ENCODE measurements around the gene CUEDC1. TPM values are rescaled to one million over a fixed set of nuclear protein-coding genes. Genes with fewer than 3 reads are reported as not detected.

Gene CUEDC1
- total and polyA plus RNA-seq, 4 donors: 19.7 to 55.7 (median 29.2) TPM

DNA sequence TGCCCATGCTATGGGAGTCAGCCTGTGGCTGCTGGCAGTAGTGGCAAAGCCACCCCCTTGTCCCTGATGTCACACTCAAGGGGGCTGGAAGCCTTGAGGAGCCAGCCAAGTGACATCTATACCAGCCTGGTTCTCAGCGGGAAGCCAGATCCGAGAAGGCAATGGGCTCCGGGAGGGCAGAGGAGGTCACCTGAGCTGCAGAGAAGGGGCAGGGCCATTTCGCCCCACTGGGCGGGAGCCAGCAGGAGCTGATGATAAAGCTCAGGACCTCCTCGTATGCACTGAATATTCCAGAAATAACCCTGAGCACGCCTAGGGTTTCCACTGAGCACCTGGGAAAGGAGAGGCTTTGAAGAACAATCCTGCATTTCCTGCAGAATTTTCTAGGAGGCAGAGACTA, 124.3 kb downstream of the CUEDC1 start:
- no peak for ATAC-seq (ENCODE audit: insufficient read depth, low FRiP score)
- WGBS, 2 donors: 92 to 96% methylated on average over 7 of the region's 7 CpGs
- no peak overlapping the region for H3K27ac ChIP-seq (ENCODE audit: low read depth in 1 of 2, low read length in 1 of 2)

GRCh38 chr17:57823469-57824401, 131.5 kb downstream of the CUEDC1 start:
- TF ChIP-seq, protein P1, sequence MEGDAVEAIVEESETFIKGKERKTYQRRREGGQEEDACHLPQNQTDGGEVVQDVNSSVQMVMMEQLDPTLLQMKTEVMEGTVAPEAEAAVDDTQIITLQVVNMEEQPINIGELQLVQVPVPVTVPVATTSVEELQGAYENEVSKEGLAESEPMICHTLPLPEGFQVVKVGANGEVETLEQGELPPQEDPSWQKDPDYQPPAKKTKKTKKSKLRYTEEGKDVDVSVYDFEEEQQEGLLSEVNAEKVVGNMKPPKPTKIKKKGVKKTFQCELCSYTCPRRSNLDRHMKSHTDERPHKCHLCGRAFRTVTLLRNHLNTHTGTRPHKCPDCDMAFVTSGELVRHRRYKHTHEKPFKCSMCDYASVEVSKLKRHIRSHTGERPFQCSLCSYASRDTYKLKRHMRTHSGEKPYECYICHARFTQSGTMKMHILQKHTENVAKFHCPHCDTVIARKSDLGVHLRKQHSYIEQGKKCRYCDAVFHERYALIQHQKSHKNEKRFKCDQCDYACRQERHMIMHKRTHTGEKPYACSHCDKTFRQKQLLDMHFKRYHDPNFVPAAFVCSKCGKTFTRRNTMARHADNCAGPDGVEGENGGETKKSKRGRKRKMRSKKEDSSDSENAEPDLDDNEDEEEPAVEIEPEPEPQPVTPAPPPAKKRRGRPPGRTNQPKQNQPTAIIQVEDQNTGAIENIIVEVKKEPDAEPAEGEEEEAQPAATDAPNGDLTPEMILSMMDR (IDR thresholded peaks at IDR 0.05; ENCODE audit: control extremely low read depth, extremely low read depth): no peak
- Histone ChIP-seq H3K4me1 (ENCODE audit: control insufficient read depth in 5 of 5, insufficient read depth in 5 of 5, low read length in 5 of 5) (peaks cover 0 to 13% (median 8%) of the 10 kb centered on the region in 5 donors), H3K27me3 (ENCODE audit: control insufficient read depth in 3 of 3, insufficient read depth in 3 of 3, low read length in 2 of 3) (no peaks in the 10 kb centered on the region), H3K9me3 (ENCODE audit: control insufficient read depth in 4 of 4, insufficient read depth in 3 of 4, low read length in 3 of 4) (no peaks in the 10 kb centered on the region), H3K27ac (ENCODE audit: low read depth in 1 of 2, low read length in 1 of 2) (no peak overlapping the region), H3K36me3 (ENCODE audit: control insufficient read depth in 4 of 4, insufficient read depth in 4 of 4, low read length in 4 of 4) (no peaks in the 10 kb centered on the region), H3K4me3 (no peak overlapping the region), H3K9ac (ENCODE audit: insufficient read depth in 1 of 2, low read length in 2 of 2) (no peak overlapping the region)
- WGBS, 2 donors: 62 to 66% methylated on average over 15 of the region's 15 CpGs
- DNase-seq (peak in 2 of 3 donors; percentile 35 to 54), ATAC-seq (ENCODE audit: insufficient read depth, low FRiP score) (peak; percentile 27)

More for the DNA sequence above, 124.3 kb downstream of the CUEDC1 start:
- TF ChIP-seq, protein P1 (IDR thresholded peaks at IDR 0.05; ENCODE audit: control extremely low read depth, extremely low read depth): no peak
- H3K27me3 ChIP-seq (ENCODE audit: control insufficient read depth in 3 of 3, insufficient read depth in 3 of 3, low read length in 2 of 3): no peaks in the 10 kb centered on the region
- H3K36me3 ChIP-seq (ENCODE audit: control insufficient read depth in 4 of 4, insufficient read depth in 4 of 4, low read length in 4 of 4): no peaks in the 10 kb centered on the region
- no peak overlapping the region for H3K4me3 ChIP-seq
- peaks cover 0 to 6% (median 5%) of the 10 kb centered on the region in 5 donors for H3K4me1 ChIP-seq (ENCODE audit: control insufficient read depth in 5 of 5, insufficient read depth in 5 of 5, low read length in 5 of 5)
- no peak overlapping the region for H3K9ac ChIP-seq (ENCODE audit: insufficient read depth in 1 of 2, low read length in 2 of 2)
- no peak for DNase-seq
- no peaks in the 10 kb centered on the region for H3K9me3 ChIP-seq (ENCODE audit: control insufficient read depth in 4 of 4, insufficient read depth in 3 of 4, low read length in 3 of 4)

GRCh38 chr17:57819867-57820266, 135.3 kb downstream of the CUEDC1 start:
- Histone ChIP-seq H3K27me3 (ENCODE audit: control insufficient read depth in 3 of 3, insufficient read depth in 3 of 3, low read length in 2 of 3) (no peaks in the 10 kb centered on the region), H3K27ac (ENCODE audit: low read depth in 1 of 2, low read length in 1 of 2) (no peak overlapping the region), H3K36me3 (ENCODE audit: control insufficient read depth in 4 of 4, insufficient read depth in 4 of 4, low read length in 4 of 4) (no peaks in the 10 kb centered on the region), H3K9ac (ENCODE audit: insufficient read depth in 1 of 2, low read length in 2 of 2) (no peak overlapping the region), H3K4me3 (no peak overlapping the region), H3K9me3 (ENCODE audit: control insufficient read depth in 4 of 4, insufficient read depth in 3 of 4, low read length in 3 of 4) (no peaks in the 10 kb centered on the region), H3K4me1 (ENCODE audit: control insufficient read depth in 5 of 5, insufficient read depth in 5 of 5, low read length in 5 of 5) (peaks cover 0 to 13% (median 8%) of the 10 kb centered on the region in 5 donors)
- no peak for DNase-seq
- ATAC-seq (ENCODE audit: insufficient read depth, low FRiP score): no peak
- TF ChIP-seq, protein P1 (IDR thresholded peaks at IDR 0.05; ENCODE audit: control extremely low read depth, extremely low read depth): no peak
- 74 to 95% methylated on average over 5 of the region's 5 CpGs for whole genome bisulfite sequencing, 2 donors

Data from lung (tissue), 12 donors.